Coronary artery (tissue), 2 donors: Measurements from ENCODE around the gene VWA2.
A peak's percentile ranks its signal among the peaks of the same experiment; 100 is the strongest.
"Not testable (repeated sequence)": the region's sequence is repeated elsewhere in the genome, so short reads cannot be mapped to it uniquely, and the experiment has no call there.

Experiments
- DNase-seq: peaks from one replicate; pipeline ENCODE4 v3.0.0-alpha.2; 2017; ENCODE audit warnings: low spot score
- H3K27ac ChIP-seq, 2 donors: fragments of 200-600 bp; sonication (generic); one replicate each; pipeline ENCODE4 v1.5.1; 2016 to 2019
- H3K4me3 ChIP-seq: fragments of 200-600 bp; sonication (generic); 2 replicates; pipeline ENCODE4 v1.5.1; 2016; ENCODE audit warnings: mild to moderate bottlenecking, moderate library complexity
- CTCF ChIP-seq: fragments of 200-600 bp; sonication (generic); IDR thresholded peaks from one replicate; pipeline ENCODE4 v1.5.1; 2019; ENCODE audit warnings: antibody characterized with exemption

The VWA2 gene

DNA sequence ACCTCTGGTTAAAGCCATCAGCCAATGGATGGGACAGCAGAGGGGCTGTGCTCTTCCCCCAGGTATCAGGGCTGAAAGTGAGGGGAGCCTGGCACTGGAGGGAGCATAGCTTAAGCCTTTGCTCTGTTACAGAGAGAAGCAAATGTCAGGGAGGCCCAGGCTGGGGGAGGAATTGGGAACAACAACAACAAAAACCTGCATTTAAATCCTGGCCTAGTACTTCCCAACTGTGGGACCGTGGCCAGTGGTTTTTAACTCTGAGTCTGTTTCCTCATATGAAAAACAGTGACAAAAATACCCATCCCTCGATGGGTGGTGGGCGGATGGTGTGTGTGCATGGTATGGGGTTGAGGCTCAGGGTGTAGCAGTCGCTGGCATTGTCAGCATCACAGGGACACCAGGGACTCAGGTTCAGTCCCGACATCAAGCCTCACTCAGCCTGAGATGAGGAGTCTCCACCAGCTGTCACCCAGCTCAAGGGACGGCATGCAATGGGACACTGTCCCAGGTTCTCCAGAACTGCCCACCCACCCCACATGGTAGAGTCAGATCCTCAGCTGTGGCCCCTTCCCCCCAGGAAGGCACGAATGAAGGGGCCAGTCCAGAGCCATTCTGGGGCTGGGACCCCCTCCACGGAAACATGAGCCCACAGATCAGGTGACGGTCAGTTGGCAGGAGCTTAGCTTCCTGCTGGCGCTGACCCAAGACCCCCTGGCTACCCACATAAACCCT is 90.7 kb downstream of the VWA2 start:
- no peak overlapping the region for H3K27ac ChIP-seq
- no peak for DNase-seq
- TF ChIP-seq CTCF = no peak
- H3K4me3 ChIP-seq = no peak overlapping the region

GRCh38 chr10:114332301-114333192 is 93.5 kb downstream of the VWA2 start:
- no peak for TF ChIP-seq CTCF
- H3K4me3 ChIP-seq = no peak overlapping the region
- no peak for DNase-seq
- peak overlapping the region; percentile 58 to 81 for H3K27ac ChIP-seq

GRCh38 chr10:114333441-114333840 is 94.4 kb downstream of the VWA2 start:
- DNase-seq, H3K4me3 ChIP-seq: not testable (repeated sequence)
- peak overlapping the region; percentile 58 to 81 for H3K27ac ChIP-seq

DNA sequence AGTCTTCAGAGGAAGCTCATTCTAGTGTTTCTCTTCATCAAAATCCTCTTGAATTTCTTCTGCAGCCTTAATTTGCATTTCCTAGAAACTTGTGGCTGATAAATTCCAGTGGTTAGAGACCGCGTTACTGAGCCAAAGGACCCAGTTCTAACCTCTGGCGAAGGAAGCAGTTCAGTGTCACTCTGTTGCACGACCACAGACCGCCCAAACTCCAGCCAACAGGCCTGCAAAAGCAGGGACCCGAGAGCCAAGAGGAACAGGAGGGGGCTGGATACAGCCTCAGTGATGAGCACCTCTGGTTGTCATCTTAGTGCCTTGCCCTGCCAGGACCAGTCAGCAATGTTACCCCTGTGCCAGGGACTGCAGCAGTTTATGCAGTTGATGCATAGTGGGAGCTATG is 95.2 kb downstream of the VWA2 start:
- H3K4me3 ChIP-seq = no peak overlapping the region
- no peak overlapping the region for H3K27ac ChIP-seq
- no peak for DNase-seq
- no peak for TF ChIP-seq CTCF

- Histone ChIP-seq H3K4me3 (no peak overlapping the region), H3K27ac (no peak overlapping the region)
- TF ChIP-seq CTCF = no peak
- no peak for DNase-seq
Observed at GRCh38 chr10:114335614-114336013, 96.6 kb downstream of the VWA2 start.

GRCh38 chr10:114336823-114337509 is 97.9 kb downstream of the VWA2 start:
- no peak overlapping the region for H3K27ac ChIP-seq
- TF ChIP-seq CTCF = no peak
- H3K4me3 ChIP-seq = no peak overlapping the region
- DNase-seq = no peak
